GM19239 (cell line): Measurements from ENCODE around the gene ZNF440.

ENCODE experiments used
- DNase-seq: peaks from one replicate; pipeline ENCODE4 v3.0.0; 2011; ENCODE audit warnings: low spot score; ENCODE audit not compliant: insufficient read length
- FAIRE-seq: peaks from 2 replicates; lab custom pipeline; 2011; peaks lifted over from hg19 to GRCh38; lab: Jason Lieb, UNC

ZNF440 gene

DNA sequence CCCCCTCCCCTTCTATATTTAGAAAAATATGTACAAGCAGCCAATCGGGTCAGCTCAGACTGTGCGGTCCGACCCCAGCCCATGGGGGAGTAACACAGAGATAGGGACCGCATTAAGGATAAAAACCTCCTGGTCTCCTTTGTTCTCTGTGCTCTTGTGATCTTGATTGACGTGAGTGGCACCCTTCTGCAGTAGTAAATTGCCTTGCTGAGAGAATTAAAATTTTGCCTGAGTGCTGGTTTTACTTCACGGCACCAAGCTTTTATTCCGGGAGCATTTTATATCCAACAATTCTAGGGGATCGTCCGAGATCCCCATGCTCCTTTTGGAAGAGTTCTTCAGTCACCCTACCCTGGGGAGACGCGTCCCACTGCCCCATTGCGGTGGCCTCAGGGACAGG is 66.5 kb downstream of the ZNF440 start:
- no peak for DNase-seq
- no peak for FAIRE-seq

DNA sequence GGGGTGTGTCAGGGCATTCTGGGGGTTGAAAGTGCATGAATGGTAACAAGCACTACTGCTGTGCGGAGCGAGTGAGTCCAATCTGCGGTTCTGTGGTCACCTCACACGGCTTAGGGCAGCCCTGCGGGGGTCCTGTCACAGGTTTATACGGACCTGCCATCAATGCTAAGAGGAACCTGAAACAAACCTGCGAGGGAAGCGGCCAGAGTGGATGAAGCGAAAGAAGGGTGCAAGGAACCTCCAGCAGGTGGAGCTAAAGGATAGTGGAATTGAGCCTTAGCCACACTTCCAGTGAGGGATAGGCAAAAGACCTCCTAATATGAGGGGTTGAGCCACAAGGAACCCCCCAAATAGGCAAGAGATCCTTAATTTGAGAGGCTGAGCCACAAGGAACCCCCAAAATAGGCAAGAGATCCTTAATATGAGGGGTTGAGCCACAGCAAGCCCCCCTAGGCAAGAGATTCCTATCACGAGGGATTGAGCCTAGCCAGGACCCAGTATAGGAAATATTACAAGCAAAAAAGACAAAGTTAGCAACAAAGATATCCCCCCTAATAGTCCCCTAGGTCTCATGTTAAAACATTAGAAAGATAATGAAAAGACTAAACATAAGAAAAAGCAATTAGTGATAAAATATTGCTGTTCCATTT is 67.2 kb downstream of the ZNF440 start:
- peak; percentile 55 for FAIRE-seq
- DNase-seq = peak; percentile 37

DNA sequence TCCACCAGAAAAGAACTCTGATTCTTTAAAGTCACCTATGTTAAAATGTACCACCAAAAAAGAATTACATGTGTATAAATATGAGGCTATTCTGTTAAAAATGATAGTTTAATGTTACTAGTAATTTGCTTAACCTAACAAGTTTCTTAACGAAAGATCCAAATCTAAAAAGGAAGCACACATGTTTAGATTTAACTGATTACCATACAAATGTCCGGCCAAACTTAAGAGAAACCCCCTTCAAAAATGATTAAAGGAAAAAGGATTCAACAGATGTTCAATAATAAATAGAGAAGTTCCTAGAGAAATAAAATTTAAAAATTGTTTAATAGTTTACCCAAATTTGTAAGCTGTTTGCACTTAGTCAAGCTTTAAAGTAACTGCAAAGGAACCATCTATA is 68.5 kb downstream of the ZNF440 start:
- DNase-seq (no peak), FAIRE-seq (no peak)
